ENCODE results near the gene FGF14.

FGF14 gene

GRCh38 chr13:102091231-102091630, 310.6 kb downstream of the FGF14 start:
- Histone ChIP-seq H3K27me3 (ENCODE audit: control insufficient read depth in 3 of 3, insufficient read depth in 3 of 3, low read depth in 1 of 3, low read length in 3 of 3) (no peaks in the 10 kb centered on the region), H3K36me3 (replicated peaks in 1 of 2; ENCODE audit: control insufficient read depth in 2 of 2, insufficient read depth in 2 of 2, low read length in 2 of 2) (no peaks in the 10 kb centered on the region), H2BK5ac (ENCODE audit: low read length) (no peak overlapping the region), H4K8ac (ENCODE audit: low read depth, low read length) (no peak overlapping the region), H3K4ac (ENCODE audit: low read length) (no peak overlapping the region), H2BK15ac (ENCODE audit: low read length) (no peak overlapping the region), H3K23ac (ENCODE audit: low read depth, low read length, poor library complexity) (no peak overlapping the region), H2BK120ac (ENCODE audit: low read depth, low read length) (no peak overlapping the region), H3K9ac (ENCODE audit: low read depth, low read length, poor library complexity) (no peak overlapping the region), H2AFZ (ENCODE audit: low read length) (no peak overlapping the region), H3K18ac (ENCODE audit: low read length) (no peak overlapping the region), H3K27ac (replicated peaks; ENCODE audit: low read length) (no peak overlapping the region), H3K79me1 (ENCODE audit: low read depth, low read length) (no peaks in the 10 kb centered on the region), H3K4me1 (ENCODE audit: control insufficient read depth in 2 of 2, insufficient read depth in 1 of 2, low read depth in 1 of 2, low read length in 2 of 2) (no peaks in the 10 kb centered on the region), H3K9me3 (replicated peaks in 1 of 2; ENCODE audit: control insufficient read depth in 2 of 2, insufficient read depth in 1 of 2, low read depth in 1 of 2, low read length in 2 of 2) (no peaks in the 10 kb centered on the region), H2AK5ac (ENCODE audit: low read depth, low read length) (no peak overlapping the region), H3K4me2 (ENCODE audit: insufficient read depth, low read length, poor library complexity, severe bottlenecking) (no peak overlapping the region), H4K91ac (ENCODE audit: low read depth, low read length, poor library complexity) (no peak overlapping the region), H3K14ac (ENCODE audit: low read length) (no peak overlapping the region), H3K4me3 (ENCODE audit: low read length in 2 of 2) (no peak overlapping the region), H2BK12ac (ENCODE audit: low read length) (no peak overlapping the region)
- no CpG with 5 or more reads among the region's 3 CpGs for WGBS, 2 donors (ENCODE audit: extremely low coverage in 2 of 2, insufficient read length in 2 of 2, insufficient replicate concordance in 1 of 2)
- no peak for DNase-seq (ENCODE audit: low spot score)

- Histone ChIP-seq H2BK5ac (ENCODE audit: low read length) (no peak overlapping the region), H2BK120ac (ENCODE audit: low read depth, low read length) (no peak overlapping the region), H2BK15ac (ENCODE audit: low read length) (no peak overlapping the region), H3K4me1 (ENCODE audit: control insufficient read depth in 2 of 2, insufficient read depth in 1 of 2, low read depth in 1 of 2, low read length in 2 of 2) (no peaks in the 10 kb centered on the region), H2BK12ac (ENCODE audit: low read length) (no peak overlapping the region), H3K4ac (ENCODE audit: low read length) (no peak overlapping the region), H3K4me2 (ENCODE audit: insufficient read depth, low read length, poor library complexity, severe bottlenecking) (no peak overlapping the region), H4K91ac (ENCODE audit: low read depth, low read length, poor library complexity) (no peak overlapping the region), H2AFZ (ENCODE audit: low read length) (no peak overlapping the region), H3K36me3 (replicated peaks in 1 of 2; ENCODE audit: control insufficient read depth in 2 of 2, insufficient read depth in 2 of 2, low read length in 2 of 2) (no peaks in the 10 kb centered on the region), H3K27ac (replicated peaks; ENCODE audit: low read length) (no peak overlapping the region), H3K27me3 (ENCODE audit: control insufficient read depth in 3 of 3, insufficient read depth in 3 of 3, low read depth in 1 of 3, low read length in 3 of 3) (no peaks in the 10 kb centered on the region), H3K18ac (ENCODE audit: low read length) (no peak overlapping the region), H4K8ac (ENCODE audit: low read depth, low read length) (no peak overlapping the region), H3K4me3 (ENCODE audit: low read length in 2 of 2) (no peak overlapping the region), H3K14ac (ENCODE audit: low read length) (no peak overlapping the region), H3K79me1 (ENCODE audit: low read depth, low read length) (no peaks in the 10 kb centered on the region), H3K9ac (ENCODE audit: low read depth, low read length, poor library complexity) (no peak overlapping the region), H2AK5ac (ENCODE audit: low read depth, low read length) (no peak overlapping the region), H3K23ac (ENCODE audit: low read depth, low read length, poor library complexity) (no peak overlapping the region), H3K9me3 (replicated peaks in 1 of 2; ENCODE audit: control insufficient read depth in 2 of 2, insufficient read depth in 1 of 2, low read depth in 1 of 2, low read length in 2 of 2) (no peaks in the 10 kb centered on the region)
- no peak for DNase-seq (ENCODE audit: low spot score)
- no CpG with 5 or more reads among the region's 8 CpGs for WGBS, 2 donors (ENCODE audit: extremely low coverage in 2 of 2, insufficient read length in 2 of 2, insufficient replicate concordance in 1 of 2)
Observed at GRCh38 chr13:102090532-102090931, 311.3 kb downstream of the FGF14 start.

DNA sequence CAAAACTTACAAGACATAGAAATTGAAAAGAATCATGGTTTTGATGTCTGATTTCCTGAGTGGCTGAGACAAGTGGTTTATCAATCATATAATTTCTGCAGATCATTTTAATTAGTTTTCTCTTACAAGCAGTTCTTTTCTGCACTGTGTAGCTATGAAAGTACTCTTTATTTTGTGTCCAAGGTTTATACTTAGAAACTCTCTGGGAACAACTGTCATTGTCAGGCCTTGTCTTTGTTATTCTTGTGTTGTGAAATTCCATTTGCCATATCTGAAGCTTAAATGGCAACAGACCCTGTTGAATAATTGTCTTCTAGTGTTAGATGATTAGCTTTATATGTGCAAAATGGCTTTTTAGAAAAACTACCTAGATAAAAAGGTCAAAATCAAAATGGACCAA, 312.1 kb downstream of the FGF14 start:
- DNase-seq (ENCODE audit: low spot score): no peak
- Histone ChIP-seq H3K79me1 (ENCODE audit: low read depth, low read length) (no peaks in the 10 kb centered on the region), H3K23ac (ENCODE audit: low read depth, low read length, poor library complexity) (no peak overlapping the region), H3K14ac (ENCODE audit: low read length) (no peak overlapping the region), H3K4me1 (ENCODE audit: control insufficient read depth in 2 of 2, insufficient read depth in 1 of 2, low read depth in 1 of 2, low read length in 2 of 2) (no peaks in the 10 kb centered on the region), H2BK15ac (ENCODE audit: low read length) (no peak overlapping the region), H2AK5ac (ENCODE audit: low read depth, low read length) (no peak overlapping the region), H3K9me3 (replicated peaks in 1 of 2; ENCODE audit: control insufficient read depth in 2 of 2, insufficient read depth in 1 of 2, low read depth in 1 of 2, low read length in 2 of 2) (no peaks in the 10 kb centered on the region), H2BK5ac (ENCODE audit: low read length) (no peak overlapping the region), H4K8ac (ENCODE audit: low read depth, low read length) (no peak overlapping the region), H3K18ac (ENCODE audit: low read length) (no peak overlapping the region), H3K36me3 (replicated peaks in 1 of 2; ENCODE audit: control insufficient read depth in 2 of 2, insufficient read depth in 2 of 2, low read length in 2 of 2) (no peaks in the 10 kb centered on the region), H2AFZ (ENCODE audit: low read length) (peak overlapping the region; percentile 7), H2BK120ac (ENCODE audit: low read depth, low read length) (no peak overlapping the region), H3K4me3 (ENCODE audit: low read length in 2 of 2) (no peak overlapping the region), H3K9ac (ENCODE audit: low read depth, low read length, poor library complexity) (no peak overlapping the region), H2BK12ac (ENCODE audit: low read length) (no peak overlapping the region), H3K27me3 (ENCODE audit: control insufficient read depth in 3 of 3, insufficient read depth in 3 of 3, low read depth in 1 of 3, low read length in 3 of 3) (no peaks in the 10 kb centered on the region), H3K4me2 (ENCODE audit: insufficient read depth, low read length, poor library complexity, severe bottlenecking) (no peak overlapping the region), H3K4ac (ENCODE audit: low read length) (no peak overlapping the region), H3K27ac (replicated peaks; ENCODE audit: low read length) (no peak overlapping the region), H4K91ac (ENCODE audit: low read depth, low read length, poor library complexity) (no peak overlapping the region)

GRCh38 chr13:102089177-102089576, 312.7 kb downstream of the FGF14 start:
- Histone ChIP-seq H3K14ac (ENCODE audit: low read length) (no peak overlapping the region), H3K27me3 (ENCODE audit: control insufficient read depth in 3 of 3, insufficient read depth in 3 of 3, low read depth in 1 of 3, low read length in 3 of 3) (no peaks in the 10 kb centered on the region), H2BK120ac (ENCODE audit: low read depth, low read length) (no peak overlapping the region), H3K79me1 (ENCODE audit: low read depth, low read length) (no peaks in the 10 kb centered on the region), H3K4me1 (ENCODE audit: control insufficient read depth in 2 of 2, insufficient read depth in 1 of 2, low read depth in 1 of 2, low read length in 2 of 2) (no peaks in the 10 kb centered on the region), H3K4me3 (ENCODE audit: low read length in 2 of 2) (no peak overlapping the region), H4K91ac (ENCODE audit: low read depth, low read length, poor library complexity) (no peak overlapping the region), H4K8ac (ENCODE audit: low read depth, low read length) (no peak overlapping the region), H2AFZ (ENCODE audit: low read length) (no peak overlapping the region), H2AK5ac (ENCODE audit: low read depth, low read length) (no peak overlapping the region), H2BK15ac (ENCODE audit: low read length) (no peak overlapping the region), H3K4ac (ENCODE audit: low read length) (no peak overlapping the region), H3K9ac (ENCODE audit: low read depth, low read length, poor library complexity) (no peak overlapping the region), H2BK5ac (ENCODE audit: low read length) (no peak overlapping the region), H2BK12ac (ENCODE audit: low read length) (no peak overlapping the region), H3K23ac (ENCODE audit: low read depth, low read length, poor library complexity) (no peak overlapping the region), H3K36me3 (replicated peaks in 1 of 2; ENCODE audit: control insufficient read depth in 2 of 2, insufficient read depth in 2 of 2, low read length in 2 of 2) (no peaks in the 10 kb centered on the region), H3K18ac (ENCODE audit: low read length) (no peak overlapping the region), H3K4me2 (ENCODE audit: insufficient read depth, low read length, poor library complexity, severe bottlenecking) (no peak overlapping the region), H3K27ac (replicated peaks; ENCODE audit: low read length) (no peak overlapping the region), H3K9me3 (replicated peaks in 1 of 2; ENCODE audit: control insufficient read depth in 2 of 2, insufficient read depth in 1 of 2, low read depth in 1 of 2, low read length in 2 of 2) (no peaks in the 10 kb centered on the region)
- DNase-seq (ENCODE audit: low spot score): no peak
- no CpG with 5 or more reads among the region's 2 CpGs for WGBS, 2 donors (ENCODE audit: extremely low coverage in 2 of 2, insufficient read length in 2 of 2, insufficient replicate concordance in 1 of 2)

Data from neuronal stem cell (in vitro differentiated cells).